Keratinocyte (primary cell): ENCODE results near the gene AVPR2. TPM values are rescaled to one million over a fixed set of nuclear protein-coding genes. Genes with fewer than 3 reads are reported as not detected.

Experiments used
- DNase-seq: peaks from one replicate; pipeline ENCODE4 v3.0.0-alpha.2; 2011; ENCODE audit warnings: low read depth, missing footprints, low spot score
- FAIRE-seq: peaks from 2 replicates; lab custom pipeline; 2011; peaks lifted over from hg19 to GRCh38; lab: Jason Lieb, UNC
- H2AFZ ChIP-seq: 2 replicates; pipeline ENCODE4 v1.6.0; 2012; ENCODE audit warnings: low read length, control low read depth, inconsistent platforms; ENCODE audit not compliant: control insufficient read depth
- H3K27ac ChIP-seq: 2 replicates; pipeline ENCODE4 v1.5.1; 2011; ENCODE audit warnings: low read length; ENCODE audit not compliant: control insufficient read depth, insufficient read depth
- H3K27me3 ChIP-seq: 3 replicates; pipeline ENCODE4 v1.6.0; 2011; ENCODE audit warnings: low read length; ENCODE audit not compliant: control insufficient read depth, insufficient read depth; ENCODE audit errors: extremely low read depth
- H3K36me3 ChIP-seq, 2 experiments: 2 replicates in 1 of 2; 3 replicates in 1 of 2; pipeline ENCODE4 v1.5.1; 2011; ENCODE audit warnings: low read length in 2 of 2, mild to moderate bottlenecking in 1 of 2; ENCODE audit not compliant: control insufficient read depth in 2 of 2, insufficient read depth in 2 of 2; ENCODE audit errors: extremely low read depth in 1 of 2
- H3K4me1 ChIP-seq: 3 replicates; pipeline ENCODE4 v1.5.1; 2011; ENCODE audit warnings: low read length; ENCODE audit not compliant: control insufficient read depth, insufficient read depth; ENCODE audit errors: extremely low read depth
- H3K4me2 ChIP-seq: 3 replicates; pipeline ENCODE4 v1.6.0; 2011; ENCODE audit warnings: low read depth, low read length; ENCODE audit not compliant: control insufficient read depth, insufficient read depth; ENCODE audit errors: extremely low read depth
- H3K4me3 ChIP-seq, 3 experiments: fragments of 200-600 bp in 1 of 3; sonication (generic) in 1 of 3; 2 replicates in 2 of 3; 3 replicates in 1 of 3; pipeline ENCODE4 v1.5.1; 2011 to 2016; ENCODE audit warnings: low read length in 3 of 3, mild to moderate bottlenecking in 3 of 3, control low read depth in 2 of 3, inconsistent platforms in 1 of 3, low read depth in 1 of 3, mixed read lengths in 1 of 3, mixed run types in 1 of 3, moderate library complexity in 1 of 3; ENCODE audit not compliant: control insufficient read depth in 2 of 3, insufficient read depth in 2 of 3; ENCODE audit errors: extremely low read depth in 1 of 3
- H3K79me2 ChIP-seq: 2 replicates; pipeline ENCODE4 v1.6.0; 2012; ENCODE audit warnings: low read length; ENCODE audit not compliant: control insufficient read depth, insufficient read depth
- H3K9ac ChIP-seq: 3 replicates; pipeline ENCODE4 v1.6.0; 2011; ENCODE audit warnings: low read length; ENCODE audit not compliant: control insufficient read depth, insufficient read depth; ENCODE audit errors: extremely low read depth
- H3K9me1 ChIP-seq: 3 replicates; pipeline ENCODE4 v1.6.0; 2011; ENCODE audit warnings: low read length; ENCODE audit not compliant: control insufficient read depth, insufficient read depth; ENCODE audit errors: extremely low read depth
- H3K9me3 ChIP-seq: 2 replicates; pipeline ENCODE4 v1.5.1; 2012; ENCODE audit warnings: low read depth, low read length; ENCODE audit not compliant: control insufficient read depth
- H4K20me1 ChIP-seq: 3 replicates; pipeline ENCODE4 v1.6.0; 2011; ENCODE audit warnings: low read length; ENCODE audit not compliant: control insufficient read depth, insufficient read depth; ENCODE audit errors: extremely low read depth
- CTCF ChIP-seq, 3 experiments: IDR thresholded peaks in 1 of 3; conservative IDR thresholded peaks in 1 of 3; optimal IDR thresholded peaks in 1 of 3; 2 replicates in 2 of 3; 3 replicates in 1 of 3; pipeline versions ENCODE3 to v1.5.1; 2011; ENCODE audit warnings: low read length in 3 of 3, mild to moderate bottlenecking in 3 of 3, moderate library complexity in 2 of 3, control low read depth in 1 of 3, inconsistent platforms in 1 of 3; ENCODE audit not compliant: insufficient read depth in 2 of 3; ENCODE audit errors: extremely low read depth in 1 of 3
- EZH2 ChIP-seq: IDR thresholded peaks from one replicate; pipeline ENCODE4 v1.6.1; 2012; ENCODE audit warnings: inconsistent platforms, mild to moderate bottlenecking, low read length, moderate library complexity
- dilution Hi-C: fragments of 300-500 bp; cut with MboI; formaldehyde crosslinking; loops from one replicate; pipeline ENCODE4 v1.7.0; 2020; ENCODE audit warnings: low sequenced_read_pairs; ENCODE audit not compliant: extremely low pct_ligation_motif_present
- polyA plus RNA-seq, 5 experiments: library from polyadenylated mRNA; depleted of rRNA in 3 of 5; stranded (reverse) in 3 of 5; stranded (forward) in 1 of 5; unstranded in 1 of 5; fragments of >200 nt; gene quantifications; 1 replicate in 1 of 5; 2 replicates in 3 of 5; 3 replicates in 1 of 5; pipeline versions ENCODE4 v1.2.1 to v1.2.3, GENCODE V29; 2011 to 2012; ENCODE audit warnings: missing spikeins in 2 of 5, low read depth in 1 of 5, low replicate concordance in 1 of 5

AVPR2 gene
- polyA plus RNA-seq, 1 donor (not counting 4 experiments of a cell fraction or from before 2014, with no cell fraction given) = not detected

GRCh38 chrX:153909024-153909979 lies 4.8 kb downstream of the AVPR2 start:
- dilution Hi-C loops = no loop called here
- H3K27ac ChIP-seq = no peak overlapping the region
- no peaks in the 10 kb centered on the region for H4K20me1 ChIP-seq
- H3K4me2 ChIP-seq = no peak overlapping the region
- H3K9me1 ChIP-seq = no peaks in the 10 kb centered on the region
- TF ChIP-seq EZH2 (no peak), CTCF (optimal IDR thresholded peaks at IDR 0.05 in 1 of 3, IDR thresholded peaks at IDR 0.05 in 1 of 3, conservative IDR thresholded peaks at IDR 0.05 in 1 of 3; ENCODE audit: extremely low read depth in 1 of 3, insufficient read depth in 2 of 3, low read length in 3 of 3) (no peak)
- no peaks in the 10 kb centered on the region for H3K27me3 ChIP-seq
- no peaks in the 10 kb centered on the region for H3K36me3 ChIP-seq
- FAIRE-seq (no peak), DNase-seq (no peak)
- H2AFZ ChIP-seq = no peak overlapping the region
- H3K9ac ChIP-seq = no peak overlapping the region
- H3K4me3 ChIP-seq = no peak overlapping the region
- no peaks in the 10 kb centered on the region for H3K79me2 ChIP-seq
- H3K9me3 ChIP-seq = no peaks in the 10 kb centered on the region
- H3K4me1 ChIP-seq = no peaks in the 10 kb centered on the region

- no peak overlapping the region for H3K4me3 ChIP-seq
- no peak overlapping the region for H2AFZ ChIP-seq
- TF ChIP-seq EZH2 (no peak), CTCF (optimal IDR thresholded peaks at IDR 0.05 in 1 of 3, IDR thresholded peaks at IDR 0.05 in 1 of 3, conservative IDR thresholded peaks at IDR 0.05 in 1 of 3; ENCODE audit: extremely low read depth in 1 of 3, insufficient read depth in 2 of 3, low read length in 3 of 3) (no peak)
- no peaks in the 10 kb centered on the region for H3K9me3 ChIP-seq
- no peaks in the 10 kb centered on the region for H3K9me1 ChIP-seq
- dilution Hi-C loops = no loop called here
- no peaks in the 10 kb centered on the region for H3K79me2 ChIP-seq
- no peak overlapping the region for H3K9ac ChIP-seq
- H3K27ac ChIP-seq = no peak overlapping the region
- H4K20me1 ChIP-seq = no peaks in the 10 kb centered on the region
- H3K27me3 ChIP-seq = no peaks in the 10 kb centered on the region
- H3K4me1 ChIP-seq = no peaks in the 10 kb centered on the region
- DNase-seq (no peak), FAIRE-seq (no peak)
- no peaks in the 10 kb centered on the region for H3K36me3 ChIP-seq
- no peak overlapping the region for H3K4me2 ChIP-seq
Observed at GRCh38 chrX:153909980-153910360, 5.5 kb downstream of the AVPR2 start.
